T-helper 1 cell (primary cell): ENCODE data around the gene TTBK1.

ENCODE experiments used
- DNase-seq, 5 donors: peaks; one replicate each; pipeline ENCODE4 v3.0.0-alpha.2; 2012 to 2020
- total RNA-seq, 4 donors: gene quantifications; one replicate each; lab custom pipeline; 2026; lab: John Stamatoyannopoulos, UW

The TTBK1 gene
- total RNA-seq = 0 to 0.24 (median 0.12) reads per million in 4 donors

DNA sequence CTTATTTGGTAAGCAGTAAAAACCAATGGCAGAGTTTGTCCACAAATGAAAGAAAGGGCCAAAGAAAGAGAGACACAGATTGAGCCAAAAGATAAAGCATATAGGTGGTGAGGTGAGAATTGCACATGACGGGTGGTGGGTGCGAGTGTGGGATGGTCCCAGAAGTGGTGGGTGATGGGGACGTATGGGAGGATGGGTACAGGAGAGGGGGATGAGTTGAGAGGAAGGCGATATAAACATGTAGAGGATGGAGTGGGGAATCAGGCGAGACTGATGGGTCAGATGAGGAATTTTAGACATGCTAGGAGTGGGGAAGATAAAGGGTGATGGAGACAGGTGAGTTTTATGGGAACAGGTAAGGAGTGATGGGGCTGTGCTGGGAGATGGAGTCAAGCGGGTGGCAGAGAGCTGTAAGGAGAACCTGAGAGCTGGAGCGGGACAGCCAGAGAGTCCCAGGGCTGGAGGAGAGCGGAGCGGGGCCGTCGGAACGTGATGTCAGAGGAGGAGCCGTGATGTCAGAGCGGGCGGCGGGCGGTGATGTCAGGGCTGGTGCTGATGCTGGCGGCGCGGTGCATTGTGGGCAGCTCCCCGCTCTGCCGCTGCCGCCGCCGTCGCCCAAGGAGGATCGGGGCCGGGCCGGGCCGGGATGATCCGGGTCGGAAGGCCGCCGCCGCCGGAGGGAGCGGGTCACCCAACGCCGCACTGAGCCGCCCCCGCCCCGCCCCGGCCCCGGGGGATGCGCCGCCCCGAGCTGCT lies at the start of gene TTBK1:
Gene TTBK1 (plus strand): TSS at position 574 of the 756 bp plus-strand sequence. CDS start 3,180 bp downstream, outside the sequence.
- peak in 1 of 5 donors; percentile 34 for DNase-seq

DNA sequence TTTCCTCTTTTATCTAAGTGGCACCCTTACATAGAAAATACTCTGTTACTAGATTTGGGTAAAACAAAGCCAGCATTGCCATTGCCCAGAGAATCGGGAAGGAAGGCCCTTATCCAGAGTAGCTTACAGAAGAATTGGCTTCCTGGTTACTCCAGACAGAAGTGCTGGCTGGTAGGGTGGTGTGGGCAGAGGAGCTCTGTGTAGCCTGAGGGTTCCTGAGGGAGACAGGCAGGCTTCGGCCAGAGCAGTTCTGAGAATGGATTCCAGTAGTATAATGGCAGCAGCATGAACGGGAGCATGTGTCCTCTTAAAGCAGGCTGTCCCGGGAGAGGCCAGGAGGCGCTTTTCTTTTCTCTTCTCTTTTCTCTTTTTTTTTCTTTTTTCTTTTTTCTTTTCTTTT lies 49.4 kb upstream of the TTBK1 start:
- no peak for DNase-seq

DNA sequence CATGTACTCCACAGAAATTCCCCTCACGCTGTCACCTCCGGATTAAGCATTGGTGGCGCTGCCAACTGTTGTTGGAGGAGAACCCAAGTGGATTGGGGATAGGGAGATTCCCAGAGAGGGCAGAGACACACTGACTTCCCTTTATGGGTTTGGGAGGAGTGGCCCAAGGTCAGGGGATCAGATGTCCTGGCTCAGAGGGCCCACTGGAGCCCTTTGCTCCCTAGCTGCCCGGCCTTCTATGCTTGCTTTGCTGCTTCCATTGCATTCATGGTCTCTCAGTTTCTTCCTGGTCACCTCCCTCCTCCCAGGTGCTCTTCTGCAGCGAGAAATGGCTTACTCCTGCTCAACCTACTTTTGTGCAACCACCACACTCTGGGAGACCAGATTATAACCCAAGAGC lies 46.9 kb upstream of the TTBK1 start:
- no peak for DNase-seq

DNA sequence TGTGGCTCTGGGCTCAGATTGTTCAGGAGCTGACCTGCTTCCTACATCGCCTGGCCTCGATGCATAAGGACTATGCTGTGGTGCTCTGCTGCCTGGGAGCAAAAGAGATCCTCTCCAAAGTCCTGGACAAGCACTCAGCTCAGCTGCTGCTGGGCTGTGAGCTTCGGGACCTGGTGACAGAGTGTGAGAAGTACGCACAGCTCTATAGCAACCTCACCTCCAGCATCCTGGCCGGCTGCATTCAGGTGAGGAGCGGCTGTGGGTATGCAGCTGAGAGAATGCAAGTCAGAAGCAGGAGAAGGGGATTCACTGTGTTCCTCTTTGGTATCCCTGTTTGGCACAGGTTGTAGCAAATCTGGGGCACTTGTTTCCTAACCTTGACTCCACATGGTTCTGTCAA lies 43.4 kb upstream of the TTBK1 start:
- no peak for DNase-seq

DNA sequence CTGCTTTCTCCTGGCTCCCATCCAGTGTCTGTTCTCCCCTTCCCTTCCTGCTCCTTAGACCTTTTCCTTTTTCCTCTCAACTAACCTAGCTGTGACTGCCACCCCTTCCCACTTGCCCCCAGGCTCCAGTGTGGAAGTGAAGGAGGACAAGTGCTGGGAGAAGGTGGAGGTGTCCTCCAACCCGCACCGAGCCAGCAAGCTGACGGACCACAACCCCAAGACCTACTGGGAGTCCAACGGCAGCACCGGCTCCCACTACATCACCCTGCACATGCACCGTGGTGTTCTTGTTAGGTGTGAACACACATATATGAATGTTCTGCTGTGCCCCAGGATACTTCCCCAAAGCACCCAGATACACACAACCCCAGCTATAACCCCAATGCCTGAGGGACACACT lies 42.7 kb upstream of the TTBK1 start:
- DNase-seq = no peak

DNA sequence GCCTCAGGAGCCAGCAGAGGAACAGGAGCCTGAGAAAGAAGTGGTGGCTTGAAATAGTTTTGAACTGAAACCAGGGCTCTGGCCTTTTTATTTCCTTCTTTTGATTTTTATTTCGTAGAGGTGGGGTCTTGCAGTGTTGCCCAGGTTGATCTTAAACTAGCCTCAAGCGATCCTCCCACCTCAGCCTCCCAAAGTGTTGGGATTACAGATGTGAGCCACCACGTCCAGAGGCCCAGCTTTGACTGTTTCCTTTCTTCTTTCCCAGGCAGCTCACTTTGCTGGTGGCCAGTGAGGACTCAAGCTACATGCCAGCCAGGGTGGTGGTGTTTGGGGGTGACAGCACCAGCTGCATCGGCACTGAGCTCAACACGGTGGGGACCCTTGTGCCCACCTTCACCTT lies 40.8 kb upstream of the TTBK1 start:
- no peak for DNase-seq

DNA sequence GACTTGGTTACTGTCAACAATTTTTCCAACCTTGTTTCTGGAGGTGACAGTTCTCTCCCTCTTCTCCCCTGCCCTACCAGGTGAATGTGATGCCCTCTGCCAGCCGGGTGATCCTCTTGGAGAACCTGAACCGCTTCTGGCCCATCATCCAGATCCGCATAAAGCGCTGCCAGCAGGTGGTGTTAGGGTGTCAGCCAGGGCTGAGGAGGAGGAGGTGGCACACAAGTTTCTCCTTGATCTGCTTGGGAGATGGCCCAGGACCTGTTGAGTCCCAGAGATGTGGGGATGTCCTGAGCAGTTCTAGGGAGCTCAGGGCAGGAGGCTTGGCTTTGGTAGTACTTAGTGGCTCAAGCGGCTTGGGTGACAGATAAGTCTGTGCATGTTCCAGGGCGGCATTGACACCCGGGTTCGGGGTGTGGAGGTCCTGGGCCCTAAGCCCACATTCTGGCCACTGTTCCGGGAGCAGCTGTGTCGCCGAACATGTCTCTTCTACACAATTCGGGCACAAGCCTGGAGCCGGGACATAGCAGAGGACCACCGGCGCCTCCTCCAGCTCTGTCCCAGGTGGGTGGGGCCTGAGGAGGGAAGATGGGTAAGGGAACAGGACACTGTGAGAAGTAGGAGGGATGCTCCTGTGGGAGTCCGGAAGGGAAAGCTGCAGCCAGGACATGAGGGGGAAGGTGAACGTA lies 40.1 kb upstream of the TTBK1 start:
- no peak for DNase-seq

DNA sequence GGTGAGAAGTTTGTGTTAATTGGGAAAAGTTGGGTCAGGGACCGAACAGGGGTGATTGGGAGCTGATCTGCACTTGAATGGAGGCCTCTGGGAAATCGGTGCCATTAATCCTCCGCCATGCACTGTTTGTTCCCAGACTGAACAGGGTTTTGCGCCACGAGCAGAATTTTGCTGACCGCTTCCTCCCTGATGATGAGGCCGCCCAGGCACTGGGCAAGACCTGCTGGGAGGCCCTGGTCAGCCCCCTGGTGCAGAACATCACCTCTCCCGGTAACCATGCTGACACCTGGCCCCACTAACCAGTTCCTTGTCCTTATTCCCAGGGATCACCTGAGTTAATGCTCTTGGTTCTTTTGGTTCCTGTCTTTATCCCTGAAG lies 39.6 kb upstream of the TTBK1 start:
- DNase-seq = no peak

DNA sequence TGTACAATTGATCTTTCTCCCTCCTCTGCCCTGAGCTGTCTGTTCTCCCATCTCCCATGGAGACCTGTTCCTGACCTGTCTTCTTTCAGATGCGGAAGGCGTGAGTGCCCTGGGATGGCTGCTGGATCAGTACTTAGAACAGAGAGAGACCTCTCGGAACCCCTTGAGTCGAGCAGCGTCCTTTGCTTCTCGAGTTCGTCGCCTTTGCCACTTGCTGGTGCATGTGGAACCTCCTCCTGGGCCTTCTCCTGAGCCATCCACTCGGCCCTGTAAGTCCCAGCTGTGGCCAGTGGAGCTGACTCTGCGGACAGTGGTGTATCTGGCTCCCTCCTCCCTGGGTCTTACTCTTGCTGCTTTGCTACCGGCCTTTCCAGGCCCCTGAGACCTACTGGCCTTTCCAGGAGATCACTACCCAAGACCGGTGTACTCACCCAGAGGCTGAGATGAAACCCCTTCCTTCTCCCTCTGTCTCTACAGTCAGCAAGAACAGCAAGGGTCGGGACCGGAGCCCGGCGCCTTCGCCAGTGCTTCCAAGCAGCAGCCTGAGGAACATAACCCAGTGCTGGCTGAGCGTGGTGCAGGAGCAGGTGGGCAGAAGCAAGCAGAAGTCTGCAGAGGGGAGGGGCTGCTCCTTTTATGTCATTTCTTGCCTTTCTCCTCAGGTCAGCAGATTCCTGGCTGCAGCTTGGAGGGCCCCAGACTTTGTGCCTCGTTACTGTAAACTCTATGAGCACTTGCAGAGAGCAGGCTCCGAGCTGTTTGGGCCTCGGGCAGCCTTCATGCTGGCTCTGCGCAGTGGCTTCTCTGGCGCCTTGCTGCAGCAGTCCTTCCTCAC lies 38.8 kb upstream of the TTBK1 start:
- DNase-seq = no peak

DNA sequence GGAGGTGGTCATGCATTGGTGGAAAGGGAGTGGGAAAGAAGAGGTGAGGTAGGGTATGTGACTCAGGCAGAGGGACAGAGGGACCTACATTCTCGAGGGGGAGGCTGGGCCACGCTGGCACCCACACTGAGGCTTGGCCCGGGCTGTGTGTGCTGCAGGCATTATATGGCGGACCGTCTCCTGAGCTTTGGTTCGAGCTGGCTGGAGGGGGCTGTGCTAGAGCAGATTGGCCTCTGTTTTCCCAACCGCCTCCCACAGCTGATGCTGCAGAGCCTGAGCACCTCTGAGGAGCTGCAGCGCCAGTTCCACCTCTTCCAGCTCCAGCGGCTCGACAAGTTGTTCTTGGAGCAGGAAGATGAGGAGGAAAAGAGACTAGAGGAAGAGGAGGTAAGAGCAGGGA lies 37.4 kb upstream of the TTBK1 start:
- DNase-seq = no peak

DNA sequence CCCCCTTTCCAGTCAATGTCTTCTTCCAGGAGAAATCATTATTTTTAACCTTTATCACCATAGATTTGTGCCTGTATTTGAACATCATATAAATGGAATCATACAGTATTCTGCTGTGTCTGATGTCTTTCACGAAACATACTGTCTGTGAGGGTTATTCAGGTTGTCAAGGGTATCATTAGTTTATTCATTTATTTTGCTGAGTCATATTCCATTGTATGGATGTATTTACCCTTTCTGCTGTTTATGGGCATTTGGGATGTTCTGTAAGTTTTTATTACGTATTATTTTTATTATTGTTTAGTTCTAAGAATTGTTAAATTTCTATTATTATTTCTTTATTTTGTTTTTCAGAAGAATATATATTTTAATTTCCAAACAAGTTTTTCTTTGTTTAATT lies 36.0 kb upstream of the TTBK1 start:
- no peak for DNase-seq

DNA sequence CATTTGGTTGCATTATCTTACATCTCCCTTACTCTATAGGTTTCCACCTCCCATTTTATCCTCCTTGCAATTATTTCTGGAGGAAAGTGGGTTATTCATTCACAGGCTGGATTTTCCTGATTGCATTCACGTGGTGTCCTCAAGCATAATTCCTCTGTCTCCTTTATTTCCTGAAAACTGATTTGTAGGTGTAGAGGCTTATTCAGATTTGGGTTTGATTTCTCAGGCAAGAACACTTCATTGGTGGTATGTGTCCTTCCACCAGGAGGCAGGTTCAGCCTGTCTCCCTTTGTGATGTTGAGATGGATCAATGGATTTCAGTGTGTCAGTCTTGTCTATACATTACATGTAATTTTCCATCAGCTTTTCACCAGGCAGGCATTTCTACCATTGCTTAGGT lies 31.3 kb upstream of the TTBK1 start:
- no peak for DNase-seq

DNA sequence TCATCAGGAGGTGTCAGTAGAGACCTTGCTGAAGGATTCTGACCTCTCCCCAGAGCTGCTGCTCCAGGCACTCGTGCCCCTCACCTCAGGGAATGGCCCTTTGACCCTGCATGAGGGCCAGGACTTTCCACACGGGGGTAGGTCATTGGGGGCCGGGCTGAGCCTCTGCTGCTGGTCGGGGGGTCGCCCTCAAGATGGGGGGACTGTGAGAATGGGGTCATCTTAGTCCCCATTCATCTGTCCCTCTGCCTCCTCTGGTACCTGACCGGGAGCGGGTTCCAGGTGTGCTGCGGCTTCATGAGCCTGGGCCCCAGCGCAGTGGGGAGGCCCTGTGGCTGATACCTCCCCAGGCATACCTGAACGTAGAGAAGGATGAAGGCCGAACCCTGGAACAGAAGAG lies 29.9 kb upstream of the TTBK1 start:
- DNase-seq = no peak

DNA sequence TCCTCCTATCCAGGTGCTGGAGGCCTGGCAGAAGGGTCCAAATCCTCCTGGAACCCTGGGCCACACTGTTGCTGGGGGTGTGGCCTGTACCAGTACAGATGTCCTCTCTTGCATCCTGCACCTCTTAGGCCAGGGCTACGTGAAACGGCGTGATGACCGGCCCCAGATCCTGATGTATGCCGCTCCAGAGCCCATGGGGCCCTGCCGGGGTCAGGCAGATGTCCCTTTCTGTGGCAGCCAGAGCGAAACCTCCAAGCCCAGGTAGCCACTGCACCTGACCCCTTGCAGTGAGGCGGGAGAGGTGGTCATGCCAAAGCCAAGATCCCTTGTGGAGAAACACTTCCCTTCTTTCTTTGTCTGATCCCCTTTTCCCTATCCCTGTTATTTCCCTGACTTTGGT lies 28.2 kb upstream of the TTBK1 start:
- no peak for DNase-seq

DNA sequence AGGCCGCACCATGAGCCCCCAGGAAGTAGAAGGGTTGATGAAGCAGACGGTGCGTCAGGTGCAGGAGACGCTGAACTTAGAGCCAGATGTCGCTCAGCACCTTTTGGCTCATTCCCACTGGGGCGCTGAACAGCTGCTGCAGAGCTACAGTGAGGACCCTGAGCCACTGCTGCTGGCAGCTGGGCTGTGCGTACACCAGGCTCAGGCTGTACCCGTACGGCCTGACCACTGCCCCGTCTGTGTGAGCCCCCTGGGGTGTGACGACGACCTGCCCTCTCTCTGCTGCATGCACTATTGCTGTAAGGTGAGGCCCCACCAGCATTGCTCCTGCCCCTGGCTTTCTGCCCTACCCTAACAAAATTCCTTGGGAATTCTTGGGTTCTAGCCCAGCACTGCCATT lies 27.1 kb upstream of the TTBK1 start:
- no peak for DNase-seq

DNA sequence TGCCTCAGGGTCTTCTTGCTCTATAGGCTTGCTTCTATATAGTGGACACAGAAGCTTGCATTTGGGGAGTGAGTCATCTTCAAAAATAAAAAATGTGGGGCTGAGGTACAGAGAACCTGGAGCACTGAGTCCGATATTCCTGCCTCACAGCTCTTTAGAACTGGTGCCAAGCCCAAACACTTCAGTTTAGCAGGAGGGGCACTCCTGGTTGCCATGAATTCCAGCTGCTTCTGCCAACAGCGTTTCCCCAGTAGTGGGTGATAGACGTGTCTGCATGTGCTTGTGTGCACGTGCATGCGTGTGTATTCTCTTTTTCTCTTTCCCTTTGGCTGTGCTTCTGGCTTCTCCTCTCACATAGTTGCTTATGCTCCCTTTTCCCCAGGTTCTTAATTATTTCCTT lies 25.9 kb upstream of the TTBK1 start:
- no peak for DNase-seq

DNA sequence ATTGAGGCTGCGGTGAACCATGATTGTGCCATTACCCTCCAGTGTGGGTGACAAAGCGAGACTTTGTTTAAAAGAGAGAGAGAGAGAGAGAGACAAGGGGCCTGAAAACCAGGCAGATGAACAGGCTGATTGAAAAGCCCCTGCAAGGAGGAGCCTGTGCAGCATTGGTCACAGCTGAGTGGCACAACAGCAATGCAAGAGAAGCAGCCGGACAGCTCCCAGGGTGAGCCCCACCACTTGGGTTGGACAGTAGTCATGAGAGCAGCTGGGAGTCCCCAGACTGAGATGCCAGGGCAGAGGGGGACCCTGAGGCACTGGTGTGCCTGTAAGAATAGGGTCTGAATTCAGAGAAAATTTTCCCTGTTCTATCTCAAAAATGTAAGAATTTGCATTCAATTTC lies 24.2 kb upstream of the TTBK1 start:
- DNase-seq = no peak

DNA sequence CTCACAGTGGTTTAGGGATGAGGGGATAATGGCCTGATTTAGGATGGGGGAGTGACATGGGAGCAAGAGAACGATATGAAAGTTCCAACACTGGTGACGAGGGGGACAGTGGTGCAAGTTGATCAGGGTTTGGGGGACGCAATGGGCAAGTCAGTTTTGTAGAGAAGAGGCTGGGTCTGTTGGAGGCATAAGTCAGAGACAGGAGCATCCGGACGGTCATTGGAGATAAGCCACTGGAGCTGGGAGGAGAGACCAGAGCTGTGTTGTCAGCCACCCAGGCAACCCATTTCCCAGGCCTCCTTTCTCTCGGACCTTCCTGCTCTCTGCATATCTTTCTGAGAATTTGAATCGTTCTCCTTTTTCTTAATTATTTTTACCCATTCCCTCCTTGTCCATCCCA lies 23.5 kb upstream of the TTBK1 start:
- DNase-seq = no peak

DNA sequence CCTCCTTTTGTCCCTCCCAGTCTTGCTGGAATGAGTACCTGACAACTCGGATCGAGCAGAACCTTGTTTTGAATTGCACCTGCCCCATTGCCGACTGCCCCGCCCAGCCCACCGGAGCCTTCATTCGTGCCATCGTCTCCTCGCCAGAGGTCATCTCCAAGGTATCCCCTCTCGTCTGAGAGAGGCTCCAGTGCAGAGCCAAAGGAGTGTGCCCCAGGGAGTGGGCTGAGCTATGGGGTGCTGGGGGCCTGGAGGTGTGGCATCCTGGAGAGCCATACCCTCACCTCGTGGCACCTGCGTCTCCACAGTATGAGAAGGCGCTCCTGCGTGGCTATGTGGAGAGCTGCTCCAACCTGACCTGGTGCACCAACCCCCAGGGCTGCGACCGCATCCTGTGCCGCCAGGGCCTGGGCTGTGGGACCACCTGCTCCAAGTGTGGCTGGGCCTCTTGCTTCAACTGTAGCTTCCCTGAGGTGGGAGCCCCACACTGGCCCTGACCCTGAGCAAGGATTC lies 22.8 kb upstream of the TTBK1 start:
- DNase-seq = no peak

DNA sequence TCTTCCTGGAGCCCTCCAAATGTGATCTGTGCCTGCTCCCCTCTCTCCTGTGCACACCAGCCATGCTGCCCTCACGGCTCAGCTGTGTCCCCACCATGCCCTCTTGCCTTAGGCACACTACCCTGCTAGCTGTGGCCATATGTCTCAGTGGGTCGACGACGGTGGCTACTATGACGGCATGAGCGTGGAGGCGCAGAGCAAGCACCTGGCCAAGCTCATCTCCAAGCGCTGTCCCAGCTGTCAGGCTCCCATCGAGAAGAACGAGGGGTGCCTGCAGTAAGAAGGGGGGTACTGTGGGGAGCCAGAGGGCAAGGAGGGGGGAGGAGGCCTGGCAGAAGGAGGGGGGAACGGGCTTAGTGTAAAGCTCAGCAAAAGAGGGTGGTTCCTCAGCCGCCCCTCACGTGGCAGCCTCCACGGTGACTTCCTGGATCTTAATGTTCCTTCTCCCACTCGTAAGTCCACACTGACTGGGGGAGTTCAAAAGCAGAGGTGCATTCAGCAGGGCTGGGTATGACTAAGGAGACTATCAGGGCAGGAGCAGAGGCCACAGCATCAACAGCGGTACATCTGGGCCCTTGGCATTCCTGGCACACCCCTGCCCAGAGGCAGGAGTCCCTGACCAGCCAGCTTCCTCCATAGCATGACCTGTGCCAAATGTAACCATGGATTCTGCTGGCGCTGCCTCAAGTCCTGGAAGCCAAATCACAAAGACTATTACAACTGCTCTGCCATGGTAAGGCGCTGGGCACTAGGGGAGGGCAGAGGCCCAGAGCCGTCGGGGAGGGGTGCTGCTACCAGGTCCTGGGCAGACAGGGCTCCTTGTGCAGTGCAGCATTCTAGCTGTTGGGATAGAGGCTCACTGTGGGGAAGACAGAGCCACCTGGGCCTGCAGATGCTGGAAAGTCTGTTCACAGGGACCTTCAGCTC lies 22.0 kb upstream of the TTBK1 start:
- DNase-seq = no peak

DNA sequence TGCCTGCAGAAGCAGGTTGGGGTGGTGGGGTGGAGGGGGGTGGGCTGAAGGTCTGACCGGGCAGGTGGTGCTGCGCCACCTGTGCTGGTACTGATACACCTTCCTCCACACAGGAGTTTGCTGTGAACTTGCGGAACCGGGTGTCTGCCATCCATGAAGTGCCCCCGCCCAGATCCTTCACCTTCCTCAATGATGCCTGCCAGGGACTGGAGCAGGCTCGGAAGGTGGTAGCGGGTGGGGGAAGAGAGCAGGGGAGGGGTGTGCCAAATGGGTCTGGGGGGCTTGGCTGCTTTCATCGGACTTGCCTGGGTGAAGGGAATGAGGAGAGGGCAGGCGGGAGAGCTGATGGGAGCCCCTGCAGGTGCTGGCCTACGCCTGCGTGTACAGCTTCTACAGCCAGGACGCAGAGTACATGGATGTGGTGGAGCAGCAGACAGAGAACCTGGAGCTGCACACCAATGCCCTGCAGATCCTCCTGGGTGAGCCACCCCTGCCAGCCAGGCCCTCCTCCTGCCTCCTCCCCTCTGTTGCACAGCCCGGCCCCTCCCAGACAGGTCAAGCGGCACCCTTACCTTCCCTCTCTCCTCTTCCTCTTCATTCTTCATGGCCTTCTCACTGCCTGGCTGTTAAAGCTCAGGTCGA lies 20.7 kb upstream of the TTBK1 start:
- DNase-seq = no peak

DNA sequence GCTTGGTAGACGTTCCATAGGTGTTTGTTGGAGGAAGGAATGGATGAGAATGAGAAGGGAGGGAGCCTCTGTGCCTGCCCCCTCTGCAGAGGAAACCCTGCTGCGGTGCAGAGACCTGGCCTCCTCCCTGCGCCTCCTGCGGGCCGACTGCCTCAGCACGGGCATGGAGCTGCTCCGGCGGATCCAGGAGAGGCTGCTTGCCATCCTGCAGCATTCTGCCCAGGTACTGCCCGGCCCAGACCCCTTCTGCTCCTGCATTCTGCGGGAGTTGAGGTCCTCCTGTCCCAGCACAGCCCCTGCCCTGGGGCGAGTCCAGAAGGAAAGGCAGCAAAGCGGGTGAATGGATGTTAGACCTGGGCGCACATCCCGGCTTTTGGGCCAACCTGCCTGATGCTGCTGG lies 20.1 kb upstream of the TTBK1 start:
- DNase-seq = no peak
